Calu3 (cell line): ENCODE results near the gene NPHS1. TPM values are rescaled to one million over a fixed set of nuclear protein-coding genes. Genes with fewer than 3 reads are reported as not detected.

ENCODE experiments used
- BruUV-seq: library from RNA; stranded (reverse); fragments of 400-500 nt; replicated peaks from 2 replicates; lab custom pipeline; 2021; lab: Mats Ljungman, UMichigan
- CTCF ChIA-PET: fragments of 300-600 bp; sonication (Branson Sonifier 250); formaldehyde crosslinking; loops from one replicate; lab custom pipeline; 2022; ENCODE audit warnings: antibody characterized with exemption; lab: Charles Lee
- DNase-seq: peaks from one replicate; pipeline ENCODE4 v3.0.0; 2022
- H3K27ac Mint-ChIP-seq: one replicate; pipeline ENCODE4 v1.8.0; 2022; ENCODE audit warnings: mixed read lengths; ENCODE audit not compliant: unreplicated experiment
- H3K27me3 Mint-ChIP-seq: one replicate; pipeline ENCODE4 v1.8.0; 2022; ENCODE audit warnings: mixed read lengths; ENCODE audit not compliant: unreplicated experiment
- H3K36me3 Mint-ChIP-seq: one replicate; pipeline ENCODE4 v1.8.0; 2022; ENCODE audit warnings: mild to moderate bottlenecking, moderate library complexity, mixed read lengths; ENCODE audit not compliant: insufficient read depth, unreplicated experiment
- H3K4me1 Mint-ChIP-seq: one replicate; pipeline ENCODE4 v1.8.0; 2022; ENCODE audit warnings: mild to moderate bottlenecking, low read depth, mixed read lengths; ENCODE audit not compliant: unreplicated experiment
- H3K4me3 Mint-ChIP-seq: one replicate; pipeline ENCODE4 v1.8.0; 2022; ENCODE audit warnings: mild to moderate bottlenecking, low read depth, moderate library complexity, mixed read lengths; ENCODE audit not compliant: unreplicated experiment
- H3K9me3 Mint-ChIP-seq: one replicate; pipeline ENCODE4 v1.8.0; 2022; ENCODE audit warnings: low read depth, mixed read lengths; ENCODE audit not compliant: unreplicated experiment
- intact Hi-C: fragments of 100-400 bp; cut with micrococcal nuclease; formaldehyde crosslinking; loops from one replicate; pipeline ENCODE4 v1.10.0; 2022; ENCODE audit not compliant: unreplicated experiment
- total RNA-seq: library from RNA; stranded (reverse); gene quantifications from 2 replicates; pipeline ENCODE4 v1.2.3, GENCODE V29; 2022
- TF ChIP-seq, protein P1 (sequence below): fragments of 200-600 bp; IDR thresholded peaks from one replicate; pipeline ENCODE4 v1.8.0; 2022; ENCODE audit warnings: antibody characterized with exemption; ENCODE audit not compliant: unreplicated experiment

Gene NPHS1
- total RNA-seq, 1 experiment from 2014 or later: not detected

DNA sequence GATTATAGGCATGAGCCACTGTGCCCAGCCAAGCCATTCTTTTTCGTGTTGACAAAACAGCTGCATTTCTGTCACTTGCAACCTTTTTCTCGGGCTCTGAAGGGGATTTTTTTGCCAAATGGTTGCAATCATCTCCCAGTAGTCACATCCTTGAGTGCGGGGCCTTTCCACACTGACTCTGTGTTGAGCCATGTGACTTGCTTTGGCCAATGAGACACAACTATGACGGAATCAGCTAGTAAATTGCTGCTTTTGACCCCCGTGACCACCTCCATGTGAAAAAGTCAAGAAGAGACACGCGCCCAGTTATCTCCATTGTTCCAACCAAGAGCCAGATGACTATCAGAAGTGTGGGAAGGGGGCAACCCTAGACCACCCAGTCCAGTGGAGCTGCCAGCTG is 18.3 kb downstream of the NPHS1 start:
- H3K4me3 Mint-ChIP-seq: no peak overlapping the region
- no peaks in the 10 kb centered on the region for H3K36me3 Mint-ChIP-seq
- no peaks in the 10 kb centered on the region for H3K9me3 Mint-ChIP-seq
- BruUV-seq: no TSS peak
- TF ChIP-seq, protein P1, sequence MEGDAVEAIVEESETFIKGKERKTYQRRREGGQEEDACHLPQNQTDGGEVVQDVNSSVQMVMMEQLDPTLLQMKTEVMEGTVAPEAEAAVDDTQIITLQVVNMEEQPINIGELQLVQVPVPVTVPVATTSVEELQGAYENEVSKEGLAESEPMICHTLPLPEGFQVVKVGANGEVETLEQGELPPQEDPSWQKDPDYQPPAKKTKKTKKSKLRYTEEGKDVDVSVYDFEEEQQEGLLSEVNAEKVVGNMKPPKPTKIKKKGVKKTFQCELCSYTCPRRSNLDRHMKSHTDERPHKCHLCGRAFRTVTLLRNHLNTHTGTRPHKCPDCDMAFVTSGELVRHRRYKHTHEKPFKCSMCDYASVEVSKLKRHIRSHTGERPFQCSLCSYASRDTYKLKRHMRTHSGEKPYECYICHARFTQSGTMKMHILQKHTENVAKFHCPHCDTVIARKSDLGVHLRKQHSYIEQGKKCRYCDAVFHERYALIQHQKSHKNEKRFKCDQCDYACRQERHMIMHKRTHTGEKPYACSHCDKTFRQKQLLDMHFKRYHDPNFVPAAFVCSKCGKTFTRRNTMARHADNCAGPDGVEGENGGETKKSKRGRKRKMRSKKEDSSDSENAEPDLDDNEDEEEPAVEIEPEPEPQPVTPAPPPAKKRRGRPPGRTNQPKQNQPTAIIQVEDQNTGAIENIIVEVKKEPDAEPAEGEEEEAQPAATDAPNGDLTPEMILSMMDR: no peak
- no peaks in the 10 kb centered on the region for H3K4me1 Mint-ChIP-seq
- H3K27me3 Mint-ChIP-seq: peaks cover 82% of the 10 kb centered on the region
- no peak overlapping the region for H3K27ac Mint-ChIP-seq
- intact Hi-C loops: no loop called here
- CTCF ChIA-PET: interaction anchor here (0.7 kb wide), 1 partner anchor 1658 kb away, joined by 3 read pairs; no protein-coding TSS in a partner anchor
- DNase-seq: no peak

DNA sequence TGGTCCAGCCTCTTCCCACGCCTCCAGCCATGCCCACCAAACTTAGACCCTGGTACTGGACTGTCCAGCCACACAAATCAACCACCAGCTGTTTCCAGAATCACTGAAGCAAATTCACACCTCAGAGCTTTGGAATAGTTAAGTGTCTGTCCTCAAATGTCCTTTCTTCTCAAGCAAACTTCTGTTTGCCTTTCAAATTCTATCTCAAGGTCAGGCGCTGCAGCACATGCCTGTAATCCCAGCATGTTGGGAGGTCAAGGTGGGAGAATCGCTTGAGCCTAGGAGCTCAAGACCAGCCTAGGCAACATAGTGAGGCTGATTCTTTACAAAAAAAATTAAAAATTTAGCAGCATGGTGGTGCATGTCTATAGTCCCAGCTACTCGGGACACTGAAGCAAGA is 20.2 kb downstream of the NPHS1 start:
- no peak for DNase-seq
- CTCF ChIA-PET: no interaction called here
- no peak overlapping the region for H3K27ac Mint-ChIP-seq
- TF ChIP-seq, protein P1: no peak
- BruUV-seq: no TSS peak
- H3K9me3 Mint-ChIP-seq: no peaks in the 10 kb centered on the region
- H3K36me3 Mint-ChIP-seq: no peaks in the 10 kb centered on the region
- H3K4me1 Mint-ChIP-seq: no peaks in the 10 kb centered on the region
- H3K27me3 Mint-ChIP-seq: peaks cover 90% of the 10 kb centered on the region
- no peak overlapping the region for H3K4me3 Mint-ChIP-seq
- intact Hi-C loops: no loop called here

- no peak overlapping the region for H3K27ac Mint-ChIP-seq
- H3K9me3 Mint-ChIP-seq: no peaks in the 10 kb centered on the region
- peaks cover 89% of the 10 kb centered on the region for H3K27me3 Mint-ChIP-seq
- H3K4me1 Mint-ChIP-seq: no peaks in the 10 kb centered on the region
- TF ChIP-seq, protein P1: no peak
- intact Hi-C loops: no loop called here
- DNase-seq: no peak
- CTCF ChIA-PET: no interaction called here
- no TSS peak for BruUV-seq
- H3K4me3 Mint-ChIP-seq: no peak overlapping the region
- no peaks in the 10 kb centered on the region for H3K36me3 Mint-ChIP-seq
Observed at GRCh38 chr19:35830986-35831385, 21.3 kb downstream of the NPHS1 start.

DNA sequence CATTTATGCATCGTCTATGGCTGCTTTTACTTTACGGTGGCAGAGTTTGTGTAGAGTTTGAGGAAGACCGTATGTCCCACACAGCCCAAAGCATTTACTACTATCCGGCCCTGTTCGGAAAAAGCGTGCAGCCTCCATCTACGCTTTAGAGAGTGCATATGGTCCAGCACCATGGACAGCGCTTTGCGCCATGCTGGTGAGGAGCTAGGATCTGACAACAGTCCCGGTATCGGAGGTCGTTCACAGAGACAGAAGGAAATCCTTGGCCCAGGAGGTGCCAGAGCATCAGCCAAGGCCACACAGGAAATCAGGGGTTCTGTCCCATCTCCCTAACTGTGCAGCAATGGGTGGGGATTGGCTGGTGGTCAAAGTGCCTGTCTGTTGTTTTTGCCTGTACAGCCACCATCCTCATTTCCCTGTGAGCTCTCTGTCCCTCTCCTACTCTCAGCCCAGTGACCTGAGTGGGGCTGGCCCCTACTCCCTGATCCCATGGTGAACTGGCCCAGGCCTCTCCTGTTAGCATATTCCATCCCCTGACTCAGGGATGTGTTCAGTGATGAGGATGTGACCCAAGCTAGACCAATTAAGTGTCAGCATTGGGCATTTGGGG is 23.5 kb downstream of the NPHS1 start:
- BruUV-seq: no TSS peak
- peaks cover 88% of the 10 kb centered on the region for H3K27me3 Mint-ChIP-seq
- H3K9me3 Mint-ChIP-seq: no peaks in the 10 kb centered on the region
- no peak overlapping the region for H3K4me3 Mint-ChIP-seq
- intact Hi-C loops: no loop called here
- peak; percentile 51 for DNase-seq
- CTCF ChIA-PET: interaction anchor here (0.6 to 1.0 kb wide), 2 partner anchors 9 to 55 kb away, joined by 3 to 4 read pairs; no protein-coding TSS in a partner anchor
- no peaks in the 10 kb centered on the region for H3K4me1 Mint-ChIP-seq
- TF ChIP-seq, protein P1: no peak
- no peak overlapping the region for H3K27ac Mint-ChIP-seq
- H3K36me3 Mint-ChIP-seq: no peaks in the 10 kb centered on the region
